T-helper 17 cell (primary cell): ENCODE results near the gene ACAD8. TPM values are rescaled to one million over a fixed set of nuclear protein-coding genes. Genes with fewer than 3 reads are reported as not detected.

Source experiments
- ATAC-seq: fragments of 150-1000 bp; cut with Tn5 transposase; 2 replicates; pipeline ENCODE4 v1.10.0; 2021; ENCODE audit warnings: mild to moderate bottlenecking, moderate library complexity
- DNase-seq, 3 donors: peaks; one replicate each; pipeline versions ENCODE4 v3.0.0 to v3.0.0-alpha.2; 2020 to 2021
- H3K9me3 ChIP-seq: one replicate; pipeline ENCODE4 v1.7.0; 2013; ENCODE audit warnings: low read length, mild to moderate bottlenecking; ENCODE audit not compliant: control insufficient read depth, poor library complexity, severe bottlenecking
- H3K27ac Mint-ChIP-seq: one replicate; pipeline ENCODE4 v1.8.0; 2022; ENCODE audit warnings: mild to moderate bottlenecking, moderate library complexity, mixed read lengths
- H3K27me3 Mint-ChIP-seq: one replicate; pipeline ENCODE4 v1.8.0; 2022; ENCODE audit warnings: mixed read lengths
- H3K36me3 Mint-ChIP-seq: one replicate; pipeline ENCODE4 v1.8.0; 2022; ENCODE audit warnings: low read depth, mixed read lengths
- H3K4me1 Mint-ChIP-seq: one replicate; pipeline ENCODE4 v1.8.0; 2022; ENCODE audit warnings: mild to moderate bottlenecking, mixed read lengths
- H3K4me3 Mint-ChIP-seq: one replicate; pipeline ENCODE4 v1.8.0; 2022; ENCODE audit warnings: mild to moderate bottlenecking, moderate library complexity, mixed read lengths
- total RNA-seq, 4 donors: library from RNA in 2 of 4; stranded (reverse) in 2 of 4; gene quantifications; one replicate each; pipeline ENCODE4 v1.2.3 and lab custom pipeline; 2022 to 2026

ACAD8 gene
- total RNA-seq (10 to 100 TPM; 20.3 to 23.6 TPM), total RNA-seq (lab: John Stamatoyannopoulos, UW) (37.9 to 65.9 reads per million in 2 donors)

GRCh38 chr11:134253188-134253993, at the start of gene ACAD8, which contains the start of gene THYN1:
ACAD8 (plus strand) TSS chr11:134253568; CDS start chr11:134253601, 33 bp downstream.
THYN1 (minus strand) TSS chr11:134253352; CDS start chr11:134252882, 470 bp downstream.
- ATAC-seq (peak; percentile 100), DNase-seq (peak; percentile 91 to 93 (median 92))
- no peaks in the 10 kb centered on the region for H3K27me3 Mint-ChIP-seq
- peaks cover 5% of the 10 kb centered on the region for H3K36me3 Mint-ChIP-seq
- peaks cover 26% of the 10 kb centered on the region for H3K4me1 Mint-ChIP-seq
- peak within 1 kb of the TSS; percentile 96 for H3K27ac Mint-ChIP-seq
- H3K9me3 ChIP-seq: no peaks in the 10 kb centered on the region
- H3K4me3 Mint-ChIP-seq: peak within 1 kb of the TSS; percentile 98

- H3K9me3 ChIP-seq: no peaks in the 10 kb centered on the region
- Mint-ChIP-seq H3K27me3 (no peaks in the 10 kb centered on the region), H3K36me3 (peaks cover 8% of the 10 kb centered on the region), H3K4me1 (no peaks in the 10 kb centered on the region), H3K4me3 (no peak overlapping the region), H3K27ac (no peak overlapping the region)
- no peak for ATAC-seq
- no peak for DNase-seq
These were observed 47.6 kb upstream of the ACAD8 start for GRCh38 chr11:134205729-134206128.

GRCh38 chr11:134206185-134206584, 47.2 kb upstream of the ACAD8 start:
- Mint-ChIP-seq H3K36me3 (peaks cover 9% of the 10 kb centered on the region), H3K27me3 (no peaks in the 10 kb centered on the region), H3K4me1 (no peaks in the 10 kb centered on the region), H3K4me3 (no peak overlapping the region), H3K27ac (no peak overlapping the region)
- no peak for DNase-seq
- no peak for ATAC-seq
- H3K9me3 ChIP-seq: no peaks in the 10 kb centered on the region

- no peaks in the 10 kb centered on the region for H3K9me3 ChIP-seq
- H3K4me1 Mint-ChIP-seq: peaks cover 7% of the 10 kb centered on the region
- ATAC-seq (peak; percentile 25), DNase-seq (peak; percentile 33 to 52 (median 48))
- H3K4me3 Mint-ChIP-seq: no peak overlapping the region
- no peaks in the 10 kb centered on the region for H3K27me3 Mint-ChIP-seq
- H3K27ac Mint-ChIP-seq: no peak overlapping the region
- H3K36me3 Mint-ChIP-seq: peaks cover 15% of the 10 kb centered on the region
These were observed 45.7 kb upstream of the ACAD8 start for GRCh38 chr11:134207538-134208239.

- Mint-ChIP-seq H3K4me1 (peaks cover 33% of the 10 kb centered on the region), H3K4me3 (no peak overlapping the region)
These were observed 37.5 kb upstream of the ACAD8 start for GRCh38 chr11:134215836-134216235.

GRCh38 chr11:134216816-134217215, 36.6 kb upstream of the ACAD8 start:
- no peaks in the 10 kb centered on the region for H3K9me3 ChIP-seq
- DNase-seq (no peak), ATAC-seq (no peak)
- peaks cover 15% of the 10 kb centered on the region for H3K36me3 Mint-ChIP-seq
- H3K4me1 Mint-ChIP-seq: peaks cover 28% of the 10 kb centered on the region
- H3K4me3 Mint-ChIP-seq: no peak overlapping the region
- H3K27ac Mint-ChIP-seq: peak overlapping the region; percentile 51
- H3K27me3 Mint-ChIP-seq: no peaks in the 10 kb centered on the region

More at GRCh38 chr11:134215836-134216235, 37.5 kb upstream of the ACAD8 start:
- H3K36me3 Mint-ChIP-seq: peaks cover 20% of the 10 kb centered on the region
- no peaks in the 10 kb centered on the region for H3K9me3 ChIP-seq
- DNase-seq (no peak), ATAC-seq (no peak)
- H3K27ac Mint-ChIP-seq: peak overlapping the region; percentile 51
- no peaks in the 10 kb centered on the region for H3K27me3 Mint-ChIP-seq

GRCh38 chr11:134223121-134223520, 30.2 kb upstream of the ACAD8 start:
- peaks cover 12% of the 10 kb centered on the region for H3K36me3 Mint-ChIP-seq
- ATAC-seq (no peak), DNase-seq (no peak)
- peak overlapping the region; percentile 95 for H3K4me3 Mint-ChIP-seq
- no peaks in the 10 kb centered on the region for H3K9me3 ChIP-seq
- peak overlapping the region; percentile 98 for H3K27ac Mint-ChIP-seq
- peaks cover 53% of the 10 kb centered on the region for H3K4me1 Mint-ChIP-seq
- H3K27me3 Mint-ChIP-seq: no peaks in the 10 kb centered on the region

- peaks cover 50% of the 10 kb centered on the region for H3K4me1 Mint-ChIP-seq
- ATAC-seq (peak; percentile 86), DNase-seq (peak; percentile 90 to 95 (median 92))
- H3K27ac Mint-ChIP-seq: peak within 1 kb of the TSS; percentile 98
- peaks cover 2% of the 10 kb centered on the region for H3K36me3 Mint-ChIP-seq
- H3K4me3 Mint-ChIP-seq: peak within 1 kb of the TSS; percentile 98
- H3K9me3 ChIP-seq: no peaks in the 10 kb centered on the region
- H3K27me3 Mint-ChIP-seq: no peaks in the 10 kb centered on the region
These were observed 29.3 kb upstream of the ACAD8 start, which contains the start of the genes NCAPD3 and VPS26B for GRCh38 chr11:134223836-134224709. NCAPD3 (minus strand) TSS chr11:134223967; CDS start chr11:134223926, 41 bp downstream. VPS26B (plus strand) TSS chr11:134224671; CDS start chr11:134225123, 452 bp downstream.

GRCh38 chr11:134224710-134225664, 28.4 kb upstream of the ACAD8 start:
- ATAC-seq: peak; percentile 10
- H3K9me3 ChIP-seq: no peaks in the 10 kb centered on the region
- peaks cover 2% of the 10 kb centered on the region for H3K36me3 Mint-ChIP-seq
- peak overlapping the region; percentile 98 for H3K4me3 Mint-ChIP-seq
- peak; percentile 18 to 36 (median 24) for DNase-seq
- H3K4me1 Mint-ChIP-seq: peaks cover 59% of the 10 kb centered on the region
- H3K27me3 Mint-ChIP-seq: no peaks in the 10 kb centered on the region
- peak overlapping the region; percentile 98 for H3K27ac Mint-ChIP-seq

GRCh38 chr11:134226806-134227325, 26.5 kb upstream of the ACAD8 start:
- Mint-ChIP-seq H3K4me1 (peaks cover 69% of the 10 kb centered on the region), H3K27me3 (no peaks in the 10 kb centered on the region), H3K4me3 (peak overlapping the region; percentile 98), H3K36me3 (no peaks in the 10 kb centered on the region), H3K27ac (peak overlapping the region; percentile 16)
- H3K9me3 ChIP-seq: no peaks in the 10 kb centered on the region
- DNase-seq (no peak), ATAC-seq (no peak)

GRCh38 chr11:134228625-134229024, 24.7 kb upstream of the ACAD8 start:
- H3K27me3 Mint-ChIP-seq: no peaks in the 10 kb centered on the region
- no peaks in the 10 kb centered on the region for H3K36me3 Mint-ChIP-seq
- H3K9me3 ChIP-seq: no peaks in the 10 kb centered on the region
- H3K4me3 Mint-ChIP-seq: no peak overlapping the region
- H3K4me1 Mint-ChIP-seq: peaks cover 61% of the 10 kb centered on the region
- ATAC-seq (no peak), DNase-seq (no peak)
- no peak overlapping the region for H3K27ac Mint-ChIP-seq
